GM12878 (cell line): ENCODE data around the gene CLSTN2. TPM values are rescaled to one million over a fixed set of nuclear protein-coding genes. Genes with fewer than 3 reads are reported as not detected.

ENCODE experiments used
- ATAC-seq: fragments of 200-7000 bp; cut with Tn5 transposase; 3 replicates; pipeline ENCODE4 v1.9.1; 2020; ENCODE audit warnings: mild to moderate bottlenecking, moderate library complexity
- BruUV-seq: library from RNA; stranded (reverse); fragments of 400-500 nt; replicated peaks from 2 replicates; lab custom pipeline; 2021; lab: Mats Ljungman, UMichigan
- CTCF ChIA-PET: fragments of 300-600 bp; sonication (Branson Sonifier 250); formaldehyde crosslinking; extraction: SDS; loops from one replicate; lab custom pipeline; 2021; ENCODE audit warnings: inconsistent platforms; lab: Yijun Ruan, JAX
- POLR2A ChIA-PET: fragments of 350-600 bp; formaldehyde crosslinking; extraction: SDS; loops from one replicate; lab custom pipeline; 2021; ENCODE audit warnings: inconsistent platforms; lab: Charles Lee
- RAD21 ChIA-PET: fragments of 300-600 bp; sonication (Branson Sonifier 250); formaldehyde crosslinking; loops from one replicate; lab custom pipeline; 2023; ENCODE audit warnings: antibody characterized with exemption; ENCODE audit not compliant: unreplicated experiment; lab: Charles Lee
- SMC1A ChIA-PET: fragments of 300-600 bp; sonication (Branson Sonifier 250); formaldehyde crosslinking; loops from one replicate; lab custom pipeline; 2023; ENCODE audit not compliant: unreplicated experiment, uncharacterized antibody; lab: Charles Lee
- DNase-seq: peaks from one replicate; pipeline ENCODE4 v3.0.0-alpha.2; 2011; ENCODE audit warnings: low read depth, low spot score
- FAIRE-seq: peaks from 3 replicates; lab custom pipeline; 2011; peaks lifted over from hg19 to GRCh38; lab: Jason Lieb, UNC
- H2AFZ ChIP-seq: 2 replicates; pipeline ENCODE4 v1.6.0; 2011; ENCODE audit warnings: low read depth, low read length, control low read depth; ENCODE audit not compliant: control insufficient read depth
- H3K27ac ChIP-seq: 2 replicates; pipeline ENCODE4 v1.5.1; 2011; ENCODE audit warnings: control low read depth; ENCODE audit not compliant: control insufficient read depth, insufficient read depth
- H3K27me3 ChIP-seq, 2 experiments: replicated peaks in 1 of 2; 2 replicates each; pipeline versions ENCODE4 v1.6.0 to v1.6.1; 2011; ENCODE audit warnings: low read length in 1 of 2; ENCODE audit not compliant: control insufficient read depth in 2 of 2, insufficient read depth in 2 of 2
- H3K36me3 ChIP-seq, 2 experiments: 2 replicates each; pipeline ENCODE4 v1.5.1; 2011; ENCODE audit warnings: low read length in 1 of 2; ENCODE audit not compliant: control insufficient read depth in 2 of 2, insufficient read depth in 2 of 2
- H3K4me1 ChIP-seq: 2 replicates; pipeline ENCODE4 v1.6.1; 2011; ENCODE audit warnings: mild to moderate bottlenecking, low read length, moderate library complexity, mixed read lengths; ENCODE audit not compliant: control insufficient read depth, insufficient read depth
- H3K4me2 ChIP-seq: 2 replicates; pipeline ENCODE4 v1.6.0; 2011; ENCODE audit warnings: control low read depth; ENCODE audit not compliant: control insufficient read depth, insufficient read depth
- H3K4me3 ChIP-seq: fragments of 200-600 bp; sonication (generic); 2 replicates; pipeline ENCODE4 v1.5.1; 2016
- H3K79me2 ChIP-seq: 2 replicates; pipeline ENCODE4 v1.6.0; 2011; ENCODE audit warnings: low read length; ENCODE audit not compliant: control insufficient read depth, insufficient read depth
- H3K9ac ChIP-seq: 2 replicates; pipeline ENCODE4 v1.8.0; 2011; ENCODE audit warnings: low read length, control low read depth, mixed read lengths; ENCODE audit not compliant: control insufficient read depth, insufficient read depth
- H3K9me3 ChIP-seq: replicated peaks from 3 replicates; pipeline ENCODE4 v1.5.1; 2011; ENCODE audit warnings: mild to moderate bottlenecking, low read length; ENCODE audit not compliant: control insufficient read depth, insufficient read depth
- H4K20me1 ChIP-seq: 2 replicates; pipeline ENCODE4 v1.6.0; 2011; ENCODE audit not compliant: control insufficient read depth, insufficient read depth
- IRF3 ChIP-seq: fragments of 450-650 bp; IDR thresholded peaks from 2 replicates; pipeline ENCODE4 v1.6.1; 2014; ENCODE audit warnings: mild to moderate bottlenecking
- MEF2A ChIP-seq: IDR thresholded peaks from 2 replicates; pipeline ENCODE4 v1.6.1; 2011; ENCODE audit warnings: low read depth, mild to moderate bottlenecking, low read length, moderate library complexity; ENCODE audit not compliant: insufficient read depth
- MTA3 ChIP-seq: IDR thresholded peaks from 2 replicates; pipeline ENCODE4 v1.6.1; 2012; ENCODE audit warnings: low read length, inconsistent platforms, borderline replicate concordance
- NFIC ChIP-seq: IDR thresholded peaks from 2 replicates; pipeline ENCODE4 v1.6.1; 2012; ENCODE audit warnings: low read depth, mild to moderate bottlenecking, inconsistent platforms, low read length, moderate library complexity
- RBBP5 ChIP-seq: fragments of 200-600 bp; sonication (generic); conservative IDR thresholded peaks from 2 replicates; pipeline ENCODE4 v1.6.1; 2016
- RELB ChIP-seq: fragments of 450-650 bp; IDR thresholded peaks from 2 replicates; pipeline ENCODE4 v1.6.1; 2017; ENCODE audit warnings: low read depth, mild to moderate bottlenecking, moderate library complexity
- SREBF1 ChIP-seq: IDR thresholded peaks from 2 replicates; pipeline ENCODE4 v1.6.1; 2012; ENCODE audit warnings: mild to moderate bottlenecking, low read length
- SUPT20H ChIP-seq: IDR thresholded peaks from 2 replicates; pipeline ENCODE4 v1.6.1; 2011; ENCODE audit warnings: low read depth, mild to moderate bottlenecking, low read length, moderate library complexity, borderline replicate concordance; ENCODE audit not compliant: control insufficient read depth
- YBX1 ChIP-seq: fragments of 450-650 bp; IDR thresholded peaks from 2 replicates; pipeline ENCODE4 v1.6.1; 2016; ENCODE audit warnings: antibody characterized with exemption
- YY1 ChIP-seq: IDR thresholded peaks from 2 replicates; pipeline ENCODE4 v1.6.1; 2011; ENCODE audit warnings: low read depth, mild to moderate bottlenecking, low read length
- WGBS: methylation state at CpG from one replicate; pipeline ENCODE4 v1.1.6; 2016; ENCODE audit warnings: low lambda C conversion rate; ENCODE audit not compliant: insufficient replicate concordance, insufficient coverage; ENCODE audit errors: missing lambda C conversion rate; 5-methylcytosine and 5-hydroxymethylcytosine counted together
- in situ Hi-C: fragments of 300-500 bp; cut with MboI; formaldehyde crosslinking; loops from 9 replicates; pipeline ENCODE4 v1.14.3; 2018; ENCODE audit warnings: mixed read lengths
- intact Hi-C: fragments of 100-400 bp; cut with micrococcal nuclease; formaldehyde crosslinking; loops from one replicate; pipeline ENCODE4 v1.14.2; 2022; ENCODE audit not compliant: unreplicated experiment
- polyA plus RNA-seq, 11 experiments: library from polyadenylated mRNA; depleted of rRNA in 4 of 11; unstranded in 6 of 11; stranded (reverse) in 5 of 11; fragments of >200 nt; fragmentation: Nextera tagmentation in 4 of 11; fragmentation: Illumina TruSeq in 1 of 11; extraction: Ambion mirVana in 4 of 11; extraction: Trizol in 1 of 11; gene quantifications; 1 replicate in 1 of 11; 2 replicates in 10 of 11; pipeline versions ENCODE4 v1.2.1 to v1.2.3, GENCODE V29; 2011 to 2016; ENCODE audit warnings: inconsistent platforms in 2 of 11, missing spikeins in 2 of 11, low read depth in 1 of 11
- total RNA-seq, 4 experiments: library from RNA; depleted of rRNA in 3 of 4; stranded (reverse); fragments of >200 nt in 3 of 4; fragmentation: Illumina TruSeq in 1 of 4; extraction: Trizol in 1 of 4; gene quantifications; 2 replicates each; pipeline versions ENCODE4 v1.2.1 to v1.2.3, GENCODE V29; 2013 to 2021

The CLSTN2 gene
- total and polyA plus RNA-seq, 10 of the 15 experiments (the other 5 are each of a cell fraction or from before 2014, with no cell fraction given): under 0.01 to 0.10 (median under 0.01) TPM; not detected in 5

GRCh38 chr3:140284372-140284771, 349.4 kb downstream of the CLSTN2 start:
- H3K27me3 ChIP-seq: peaks cover 0 to 11% of the 10 kb centered on the region in 2 experiments; a peak in 2 of 4 replicates
- FAIRE-seq: no peak
- CTCF ChIA-PET: interaction anchor here (1.0 to 1.4 kb wide), 2 partner anchors 32 to 215 kb away, joined by 3 read pairs; no protein-coding TSS in a partner anchor

GRCh38 chr3:140285380-140285779, 350.4 kb downstream of the CLSTN2 start:
- FAIRE-seq (no peak), ATAC-seq (no peak), DNase-seq (no peak)
- H3K4me3 ChIP-seq: no peak overlapping the region
- intact Hi-C loops: no loop called here
- no peaks in the 10 kb centered on the region for H3K4me1 ChIP-seq
- ChIA-PET POLR2A (no interaction called here), CTCF (interaction anchor here (1.4 kb wide), 1 partner anchor 8 kb away, joined by 4 read pairs; no protein-coding TSS in a partner anchor), RAD21 (no interaction called here), SMC1A (no interaction called here)
- H3K9ac ChIP-seq: no peak overlapping the region
- in situ Hi-C loops: no loop called here
- no peaks in the 10 kb centered on the region for H4K20me1 ChIP-seq
- peaks cover 0 to 9% of the 10 kb centered on the region in 2 experiments; a peak in 1 of 4 replicates for H3K27me3 ChIP-seq
- WGBS: 24% methylated on average over 3 of the region's 3 CpGs
- H3K9me3 ChIP-seq: no peaks in the 10 kb centered on the region
- H3K27ac ChIP-seq: no peak overlapping the region
- H3K4me2 ChIP-seq: no peak overlapping the region
- BruUV-seq: no TSS peak
- no peaks in the 10 kb centered on the region for H3K36me3 ChIP-seq
- no peak for TF ChIP-seq SREBF1
- TF ChIP-seq YBX1: no peak
- no peak for TF ChIP-seq MEF2A
- TF ChIP-seq SUPT20H: no peak
- TF ChIP-seq IRF3: no peak
- TF ChIP-seq RBBP5: no peak
- TF ChIP-seq NFIC: no peak
- no peak overlapping the region for H2AFZ ChIP-seq
- no peaks in the 10 kb centered on the region for H3K79me2 ChIP-seq

More at GRCh38 chr3:140284372-140284771, 349.4 kb downstream of the CLSTN2 start:
- ChIA-PET SMC1A (interaction anchor here (0.8 to 1.3 kb wide), 2 partner anchors 18 to 347 kb away, joined by 3 to 4 read pairs; no protein-coding TSS in a partner anchor), POLR2A (no interaction called here), RAD21 (no interaction called here)
- Histone ChIP-seq H3K4me2 (no peak overlapping the region), H3K9ac (no peak overlapping the region), H3K36me3 (no peaks in the 10 kb centered on the region), H3K4me1 (no peaks in the 10 kb centered on the region), H3K27ac (no peak overlapping the region), H4K20me1 (no peaks in the 10 kb centered on the region), H3K9me3 (no peaks in the 10 kb centered on the region), H2AFZ (no peak overlapping the region), H3K4me3 (no peak overlapping the region), H3K79me2 (no peaks in the 10 kb centered on the region)
- ATAC-seq (no peak), DNase-seq (no peak)
- no TSS peak for BruUV-seq
- no peak for TF ChIP-seq YY1
- no peak for TF ChIP-seq RELB
- TF ChIP-seq MTA3: no peak
- in situ Hi-C loops: no loop called here
- WGBS: 50% methylated on average over 3 of the region's 3 CpGs
- intact Hi-C loops: no loop called here
